HepG2 (cell line): ENCODE measurements around the gene ADAMTSL4. TPM values are rescaled to one million over a fixed set of nuclear protein-coding genes. Genes with fewer than 3 reads are reported as not detected.
A peak's percentile ranks its signal among the peaks of the same experiment; 100 is the strongest.

Experiments used
- ADNP ChIP-seq: sonication (generic); formaldehyde crosslinking; IDR thresholded peaks from 2 replicates; pipeline ENCODE4 v1.4.0; 2020; ENCODE audit warnings: missing genetic modification reagents
- ASH2L ChIP-seq: fragments of 300-600, 200-600 bp; sonication (generic); IDR thresholded peaks from 2 replicates; pipeline ENCODE4 v1.7.0; 2017; ENCODE audit warnings: low read depth, mild to moderate bottlenecking, moderate library complexity, mixed read lengths, low read length; ENCODE audit not compliant: insufficient read length
- CBFB ChIP-seq: sonication (generic); formaldehyde crosslinking; IDR thresholded peaks from 2 replicates; pipeline ENCODE4 v1.4.0; 2020; ENCODE audit warnings: missing genetic modification reagents
- HES4 ChIP-seq: sonication (generic); formaldehyde crosslinking; IDR thresholded peaks from 2 replicates; pipeline ENCODE4 v1.9.0; 2021; ENCODE audit warnings: mild to moderate bottlenecking, missing genetic modification reagents, borderline replicate concordance
- JUNB ChIP-seq: sonication (generic); formaldehyde crosslinking; IDR thresholded peaks from 2 replicates; pipeline ENCODE4 v1.8.0; 2022; ENCODE audit warnings: missing genetic modification reagents, mild to moderate bottlenecking, borderline replicate concordance
- KLF12 ChIP-seq: sonication (generic); formaldehyde crosslinking; IDR thresholded peaks from 2 replicates; pipeline ENCODE4 v1.4.0; 2020; ENCODE audit warnings: missing genetic modification reagents, borderline replicate concordance
- LCORL ChIP-seq, 2 experiments: fragments of 450-650 bp in 1 of 2; sonication (generic) in 1 of 2; formaldehyde crosslinking in 1 of 2; IDR thresholded peaks; 2 replicates each; pipeline versions ENCODE4 v1.5.0 to v1.6.1; 2017 to 2020; ENCODE audit warnings: antibody characterized with exemption in 1 of 2, missing genetic modification reagents in 1 of 2
- NKX3-1 ChIP-seq: sonication (generic); formaldehyde crosslinking; IDR thresholded peaks from 2 replicates; pipeline ENCODE4 v1.5.0; 2020; ENCODE audit warnings: missing genetic modification reagents
- PHF8 ChIP-seq: sonication (generic); formaldehyde crosslinking; IDR thresholded peaks from 2 replicates; pipeline ENCODE4 v1.5.0; 2020; ENCODE audit warnings: missing genetic modification reagents
- RFXANK ChIP-seq: IDR thresholded peaks from 2 replicates; pipeline ENCODE4 v1.6.1; 2016
- RFXAP ChIP-seq: sonication (generic); formaldehyde crosslinking; IDR thresholded peaks from 2 replicates; pipeline ENCODE4 v1.4.0; 2020; ENCODE audit warnings: missing genetic modification reagents, borderline replicate concordance
- SIX1 ChIP-seq: sonication (generic); formaldehyde crosslinking; IDR thresholded peaks from 2 replicates; pipeline ENCODE4 v1.4.0; 2020; ENCODE audit warnings: missing genetic modification reagents, borderline replicate concordance
- SMAD3 ChIP-seq: sonication (generic); formaldehyde crosslinking; IDR thresholded peaks from 2 replicates; pipeline ENCODE4 v1.4.0; 2020; ENCODE audit warnings: missing genetic modification reagents
- TERF1 ChIP-seq: sonication (generic); formaldehyde crosslinking; IDR thresholded peaks from 2 replicates; pipeline ENCODE4 v1.8.0; 2022; ENCODE audit warnings: mild to moderate bottlenecking, missing genetic modification reagents, moderate library complexity
- TSC22D2 ChIP-seq: sonication (generic); formaldehyde crosslinking; IDR thresholded peaks from 2 replicates; pipeline ENCODE4 v1.5.1; 2020; ENCODE audit warnings: missing genetic modification reagents, mild to moderate bottlenecking, borderline replicate concordance
- ZFP1 ChIP-seq: IDR thresholded peaks from 2 replicates; pipeline ENCODE4 v1.6.1; 2016
- ZIK1 ChIP-seq: sonication (generic); formaldehyde crosslinking; IDR thresholded peaks from 2 replicates; pipeline ENCODE4 v1.5.0; 2020; ENCODE audit warnings: mild to moderate bottlenecking, low read depth, missing genetic modification reagents, borderline replicate concordance
- ZMYM3 ChIP-seq: sonication (generic); formaldehyde crosslinking; IDR thresholded peaks from 2 replicates; pipeline ENCODE4 v1.5.1; 2020; ENCODE audit warnings: mild to moderate bottlenecking, missing genetic modification reagents
- ZMYM4 ChIP-seq: sonication (generic); formaldehyde crosslinking; IDR thresholded peaks from 2 replicates; pipeline ENCODE4 v1.8.1; 2023; ENCODE audit warnings: mild to moderate bottlenecking, missing genetic modification reagents
- ZNF30 ChIP-seq: sonication (generic); formaldehyde crosslinking; IDR thresholded peaks from 2 replicates; pipeline ENCODE4 v1.5.0; 2020; ENCODE audit warnings: mild to moderate bottlenecking, missing genetic modification reagents
- ZNF503 ChIP-seq: sonication (generic); formaldehyde crosslinking; IDR thresholded peaks from 2 replicates; pipeline ENCODE4 v1.4.0; 2020; ENCODE audit warnings: missing genetic modification reagents
- ZNF567 ChIP-seq: sonication (generic); formaldehyde crosslinking; IDR thresholded peaks from 2 replicates; pipeline ENCODE4 v1.8.1; 2023; ENCODE audit warnings: mild to moderate bottlenecking, missing genetic modification reagents, borderline replicate concordance
- ZNF883 ChIP-seq: sonication (generic); formaldehyde crosslinking; IDR thresholded peaks from 2 replicates; pipeline ENCODE4 v1.5.1; 2020; ENCODE audit warnings: mild to moderate bottlenecking, missing genetic modification reagents; ENCODE audit errors: not compliant biosample characterization
- ZSCAN25 ChIP-seq: sonication (generic); formaldehyde crosslinking; IDR thresholded peaks from 2 replicates; pipeline ENCODE4 v1.8.0; 2022; ENCODE audit warnings: mild to moderate bottlenecking, missing genetic modification reagents
- polyA plus RNA-seq, 8 experiments: library from polyadenylated mRNA; depleted of rRNA in 3 of 8; stranded (reverse) in 7 of 8; unstranded in 1 of 8; fragments of >200 nt; fragmentation: Illumina TruSeq in 4 of 8; extraction: Trizol in 4 of 8; gene quantifications; 2 replicates each; pipeline versions ENCODE4 v1.2.1 to v1.2.3, GENCODE V29; 2011 to 2016; ENCODE audit warnings: low read depth in 4 of 8, missing spikeins in 1 of 8, mixed read lengths in 1 of 8; ENCODE audit not compliant: insufficient read depth in 1 of 8
- total RNA-seq, 5 experiments: library from RNA; depleted of rRNA; stranded (reverse); fragments of >200 nt; fragmentation: Illumina TruSeq; extraction: Trizol; gene quantifications; 2 replicates each; pipeline ENCODE4 v1.2.3, GENCODE V29; 2016; ENCODE audit warnings: low read depth in 1 of 5
- TF ChIP-seq, protein P1 (sequence below): sonication (generic); formaldehyde crosslinking; IDR thresholded peaks from 2 replicates; pipeline ENCODE4 v1.5.0; 2020; ENCODE audit warnings: missing genetic modification reagents
- TF ChIP-seq, protein P2 (sequence below): sonication (generic); formaldehyde crosslinking; IDR thresholded peaks from 2 replicates; pipeline ENCODE4 v1.8.1; 2023; ENCODE audit warnings: mild to moderate bottlenecking, inconsistent platforms, moderate library complexity, missing genetic modification reagents, borderline replicate concordance

The ADAMTSL4 gene
- total and polyA plus RNA-seq, 2 of the 13 experiments (the other 11 are each of a cell fraction or from before 2014, with no cell fraction given), result 3.9 to 16.4 TPM

GRCh38 chr1:150515328-150516049 is 33.7 kb upstream of the ADAMTSL4 start, which contains the start of gene FALEC (continued):
- no peak for TF ChIP-seq HES4
- TF ChIP-seq, protein P1, sequence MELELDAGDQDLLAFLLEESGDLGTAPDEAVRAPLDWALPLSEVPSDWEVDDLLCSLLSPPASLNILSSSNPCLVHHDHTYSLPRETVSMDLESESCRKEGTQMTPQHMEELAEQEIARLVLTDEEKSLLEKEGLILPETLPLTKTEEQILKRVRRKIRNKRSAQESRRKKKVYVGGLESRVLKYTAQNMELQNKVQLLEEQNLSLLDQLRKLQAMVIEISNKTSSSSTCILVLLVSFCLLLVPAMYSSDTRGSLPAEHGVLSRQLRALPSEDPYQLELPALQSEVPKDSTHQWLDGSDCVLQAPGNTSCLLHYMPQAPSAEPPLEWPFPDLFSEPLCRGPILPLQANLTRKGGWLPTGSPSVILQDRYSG (CRISPR knock-in tag), result no peak
- no peak for TF ChIP-seq TERF1 (CRISPR knock-in tag)
- TF ChIP-seq SMAD3 (CRISPR knock-in tag), result no peak
- TF ChIP-seq, protein P2, sequence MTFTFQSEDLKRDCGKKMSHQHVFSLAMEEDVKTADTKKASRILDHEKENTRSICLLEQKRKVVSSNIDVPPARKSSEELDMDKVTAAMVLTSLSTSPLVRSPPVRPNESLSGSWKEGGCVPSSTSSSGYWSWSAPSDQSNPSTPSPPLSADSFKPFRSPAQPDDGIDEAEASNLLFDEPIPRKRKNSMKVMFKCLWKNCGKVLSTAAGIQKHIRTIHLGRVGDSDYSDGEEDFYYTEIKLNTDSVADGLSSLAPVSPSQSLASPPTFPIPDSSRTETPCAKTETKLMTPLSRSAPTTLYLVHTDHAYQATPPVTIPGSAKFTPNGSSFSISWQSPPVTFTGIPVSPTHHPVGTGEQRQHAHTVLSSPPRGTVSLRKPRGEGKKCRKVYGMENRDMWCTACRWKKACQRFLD (CRISPR knock-in tag), result no peak
- TF ChIP-seq LCORL (IDR thresholded peaks at IDR 0.05), result no peak
- no peak; the same call in 1 of the 2 replicates for TF ChIP-seq LCORL (CRISPR knock-in tag; IDR thresholded peaks at IDR 0.05)
- TF ChIP-seq KLF12 (CRISPR knock-in tag), result no peak
- 0 out of 2 replicates have a peak, but pooled peaks have one; percentile 26 for TF ChIP-seq ZSCAN25 (CRISPR knock-in tag)
- TF ChIP-seq RFXANK, result no peak
- no peak; the same call in 1 of the 2 replicates for TF ChIP-seq NKX3-1
- TF ChIP-seq RFXAP (CRISPR knock-in tag), result peak; percentile 16; the same call in 1 of the 2 replicates
- TF ChIP-seq ZNF567, result peak; percentile 75; the same call in 1 of the 2 replicates
- no peak for TF ChIP-seq TSC22D2
- TF ChIP-seq ZMYM4 (CRISPR knock-in tag), result no peak; the same call in 1 of the 2 replicates
- no peak for TF ChIP-seq JUNB
- no peak for TF ChIP-seq ASH2L
- peak; percentile 78 for TF ChIP-seq ADNP (CRISPR knock-in tag)
- peak; percentile 14 for TF ChIP-seq ZNF883 (CRISPR knock-in tag)
- TF ChIP-seq PHF8 (CRISPR knock-in tag), result peak; percentile 75
- TF ChIP-seq ZIK1 (CRISPR knock-in tag), result no peak
- TF ChIP-seq ZFP1, result no peak
- no peak for TF ChIP-seq ZNF30 (CRISPR knock-in tag)
- TF ChIP-seq SIX1, result no peak
- no peak for TF ChIP-seq ZNF503
- TF ChIP-seq ZMYM3, result peak; percentile 72; the same call in 1 of the 2 replicates
- 0 out of 2 replicates have a peak, but pooled peaks have one; percentile 8 for TF ChIP-seq CBFB (CRISPR knock-in tag)
